ENCODE data around the gene CLIP4.

The CLIP4 gene

DNA sequence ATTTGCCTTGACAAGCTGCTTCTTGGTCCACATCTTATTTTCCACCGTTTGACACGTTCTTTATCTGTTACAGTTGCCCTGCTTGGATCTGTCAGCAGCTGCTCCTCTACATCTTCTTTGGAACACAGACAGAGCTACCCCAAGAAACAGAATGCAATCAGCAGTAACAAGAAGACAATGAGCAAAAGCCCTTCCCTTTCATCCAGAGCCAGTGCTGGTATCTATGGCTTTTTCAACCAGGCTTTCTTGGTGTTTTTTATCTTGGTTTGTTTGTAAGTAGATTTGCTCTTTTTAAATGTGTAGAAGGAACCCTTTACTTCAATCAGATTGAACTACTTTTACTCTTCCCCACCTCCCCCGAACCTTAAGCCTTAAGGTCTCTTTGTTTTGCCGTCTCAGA is 41.9 kb downstream of the CLIP4 start:
- TF ChIP-seq, protein P1, sequence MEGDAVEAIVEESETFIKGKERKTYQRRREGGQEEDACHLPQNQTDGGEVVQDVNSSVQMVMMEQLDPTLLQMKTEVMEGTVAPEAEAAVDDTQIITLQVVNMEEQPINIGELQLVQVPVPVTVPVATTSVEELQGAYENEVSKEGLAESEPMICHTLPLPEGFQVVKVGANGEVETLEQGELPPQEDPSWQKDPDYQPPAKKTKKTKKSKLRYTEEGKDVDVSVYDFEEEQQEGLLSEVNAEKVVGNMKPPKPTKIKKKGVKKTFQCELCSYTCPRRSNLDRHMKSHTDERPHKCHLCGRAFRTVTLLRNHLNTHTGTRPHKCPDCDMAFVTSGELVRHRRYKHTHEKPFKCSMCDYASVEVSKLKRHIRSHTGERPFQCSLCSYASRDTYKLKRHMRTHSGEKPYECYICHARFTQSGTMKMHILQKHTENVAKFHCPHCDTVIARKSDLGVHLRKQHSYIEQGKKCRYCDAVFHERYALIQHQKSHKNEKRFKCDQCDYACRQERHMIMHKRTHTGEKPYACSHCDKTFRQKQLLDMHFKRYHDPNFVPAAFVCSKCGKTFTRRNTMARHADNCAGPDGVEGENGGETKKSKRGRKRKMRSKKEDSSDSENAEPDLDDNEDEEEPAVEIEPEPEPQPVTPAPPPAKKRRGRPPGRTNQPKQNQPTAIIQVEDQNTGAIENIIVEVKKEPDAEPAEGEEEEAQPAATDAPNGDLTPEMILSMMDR (IDR thresholded peaks at IDR 0.05; ENCODE audit: extremely low read depth, missing control alignments) = no peak
- DNase-seq (ENCODE audit: low spot score) = no peak

DNA sequence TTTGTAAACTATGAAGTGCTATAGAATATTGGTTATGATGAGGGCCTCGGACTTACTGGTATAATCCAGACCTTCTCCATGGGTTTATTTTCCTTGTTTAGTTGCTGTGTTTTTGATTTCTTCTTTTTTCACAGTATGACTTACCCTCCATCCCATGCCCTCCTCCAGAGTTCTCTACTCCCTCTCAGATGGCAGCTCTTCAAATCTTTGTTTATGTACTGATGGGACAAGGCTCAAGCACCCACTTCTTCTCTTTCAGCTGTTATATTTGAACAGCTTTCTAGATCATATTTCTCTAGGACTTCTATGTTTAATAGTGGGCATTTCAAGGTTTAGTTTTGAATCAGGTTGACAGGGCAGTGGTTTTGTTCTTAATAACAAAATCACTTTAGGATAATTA is 43.9 kb downstream of the CLIP4 start:
- TF ChIP-seq, protein P1 (IDR thresholded peaks at IDR 0.05; ENCODE audit: extremely low read depth, missing control alignments) = no peak
- DNase-seq (ENCODE audit: low spot score) = no peak

DNA sequence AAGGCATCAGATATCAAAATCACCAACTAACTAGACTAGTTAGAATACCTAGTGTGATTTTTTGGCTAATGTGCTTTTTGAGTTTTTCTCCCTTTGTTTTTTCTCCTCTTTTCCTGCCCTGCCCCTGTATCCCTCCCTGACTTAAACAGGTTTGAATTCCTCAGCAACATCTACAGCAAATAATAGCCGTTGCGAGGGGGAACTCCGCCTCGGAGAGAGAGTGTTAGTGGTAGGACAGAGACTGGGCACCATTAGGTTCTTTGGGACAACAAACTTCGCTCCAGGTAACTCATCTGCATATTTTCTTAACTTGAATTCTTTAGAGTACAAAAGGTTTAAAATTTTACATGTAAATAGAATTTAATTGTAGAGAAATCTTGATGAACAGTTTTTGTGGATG is 45.0 kb downstream of the CLIP4 start:
- no peak for DNase-seq (ENCODE audit: low spot score)
- TF ChIP-seq, protein P1 (IDR thresholded peaks at IDR 0.05; ENCODE audit: extremely low read depth, missing control alignments) = no peak

DNA sequence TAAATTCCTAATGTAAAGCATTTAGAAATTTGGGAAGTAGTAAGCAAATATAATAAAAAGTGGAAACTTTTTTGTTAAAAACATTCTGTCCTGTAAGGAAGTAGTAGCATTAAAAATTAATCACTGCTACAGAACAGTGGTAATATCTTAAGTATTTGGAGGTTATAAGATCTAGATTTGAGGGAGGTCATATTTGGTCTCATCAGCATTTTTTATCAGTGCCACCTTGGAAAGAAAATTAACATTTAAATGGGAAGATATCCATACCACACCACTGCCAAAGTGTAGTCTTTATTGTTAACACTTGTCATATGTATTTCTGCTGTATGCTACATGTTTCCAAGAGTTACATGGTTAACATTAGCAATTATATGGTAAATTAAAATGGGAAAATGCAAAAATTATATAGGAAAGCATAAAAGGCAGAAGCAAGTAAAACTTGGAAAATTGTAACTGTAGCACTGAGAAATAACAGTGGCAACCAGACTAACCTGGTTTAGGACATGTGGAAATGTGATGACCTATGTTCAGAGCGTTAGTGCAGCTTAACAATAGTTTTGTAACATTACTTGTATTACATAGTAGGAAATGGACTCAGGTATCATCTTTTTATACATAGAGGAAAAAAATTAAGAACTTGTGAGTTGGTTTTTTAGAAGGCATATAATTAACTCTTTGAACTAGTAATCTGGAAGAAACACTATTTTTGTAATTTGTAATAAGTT is 47.2 kb downstream of the CLIP4 start:
- TF ChIP-seq, protein P1 (IDR thresholded peaks at IDR 0.05; ENCODE audit: extremely low read depth, missing control alignments) = no peak
- DNase-seq (ENCODE audit: low spot score) = no peak

DNA sequence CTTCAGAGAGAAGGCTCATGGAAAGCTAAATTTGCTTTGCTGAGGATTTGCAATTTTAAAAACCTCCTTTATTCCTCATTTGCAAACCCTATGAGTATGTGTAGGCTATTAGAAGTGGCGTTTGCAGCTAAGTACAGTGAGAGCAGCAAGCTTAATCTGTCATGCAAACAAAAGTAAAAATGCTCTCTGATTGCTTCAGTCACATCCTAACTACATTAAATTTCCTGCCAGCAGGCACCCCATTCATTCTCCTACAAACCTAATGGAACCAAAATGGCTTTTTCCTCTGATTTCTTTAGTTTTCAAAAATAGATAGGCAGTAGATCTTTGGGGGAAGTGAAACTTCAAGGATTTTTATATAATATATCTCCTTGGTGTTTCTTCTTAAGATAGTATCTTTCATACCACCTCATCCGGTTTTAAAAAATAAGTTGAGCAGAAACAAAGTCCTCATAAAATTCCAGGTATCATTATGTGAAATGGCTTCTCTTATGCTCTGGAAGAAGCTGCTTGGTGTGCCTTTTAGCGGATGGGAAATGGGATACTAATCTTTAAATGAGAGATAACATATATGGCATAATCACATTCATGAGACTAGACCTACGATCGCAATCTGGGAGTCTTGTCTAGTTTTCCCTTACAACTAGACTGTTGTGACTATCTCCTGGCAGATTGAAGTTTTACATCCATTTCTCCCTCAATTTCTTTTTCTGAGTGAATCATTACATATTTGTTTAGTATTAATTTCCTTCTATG is 49.1 kb downstream of the CLIP4 start:
- TF ChIP-seq, protein P1 (IDR thresholded peaks at IDR 0.05; ENCODE audit: extremely low read depth, missing control alignments) = no peak
- no peak for DNase-seq (ENCODE audit: low spot score)

DNA sequence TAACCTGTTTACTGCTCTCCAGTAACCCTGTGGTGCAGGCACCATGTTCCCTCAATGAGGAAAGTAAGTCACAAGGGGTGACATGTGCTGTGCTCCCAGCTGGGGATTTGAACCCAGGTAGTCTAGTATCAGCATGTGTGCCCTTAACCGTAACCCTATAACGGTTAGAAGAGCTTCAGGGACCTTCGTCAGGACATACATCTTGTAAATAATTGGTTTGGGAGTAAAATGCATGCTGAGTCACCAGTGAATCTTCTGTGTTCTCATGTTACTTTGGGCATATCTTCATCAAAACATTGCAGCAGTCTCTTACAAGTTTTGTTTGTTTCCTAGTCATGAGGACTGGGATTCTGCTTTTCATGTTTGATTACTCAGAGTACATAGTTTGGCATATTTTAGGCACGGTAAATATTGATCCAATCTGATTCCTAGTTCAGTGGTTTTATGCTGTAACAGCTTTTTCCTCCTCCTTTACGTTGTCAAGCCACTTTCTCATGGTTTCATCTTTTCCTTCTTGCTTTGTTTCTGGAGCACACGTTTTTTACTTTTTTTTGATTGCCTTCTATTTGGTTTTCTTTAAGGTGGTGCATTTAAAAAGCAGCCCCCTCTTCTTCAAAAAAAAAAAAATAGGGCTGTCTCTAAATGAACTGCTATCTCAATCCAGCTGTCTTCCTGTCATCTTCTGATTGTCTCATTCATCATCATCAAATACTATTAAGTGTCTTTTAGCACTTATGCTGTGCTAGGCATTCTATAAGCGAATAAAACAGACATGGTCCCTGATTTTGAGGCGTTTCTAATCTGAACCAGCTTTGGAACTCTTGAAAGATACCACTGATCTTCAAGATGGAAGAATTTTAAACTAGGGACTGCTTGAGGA is 50.4 kb downstream of the CLIP4 start:
- TF ChIP-seq, protein P1 (IDR thresholded peaks at IDR 0.05; ENCODE audit: extremely low read depth, missing control alignments) = no peak
- no peak for DNase-seq (ENCODE audit: low spot score)
